H1 (cell line): ENCODE data around the gene OXNAD1.

Experiments used
- CBX8 ChIP-seq: fragments of 300-800, 300-1000 bp; sonication (generic); IDR thresholded peaks from 2 replicates; pipeline ENCODE4 v1.7.1; 2016; ENCODE audit warnings: low read depth, low read length, borderline replicate concordance
- CREB1 ChIP-seq: IDR thresholded peaks from 2 replicates; pipeline ENCODE4 v1.6.1; 2012; ENCODE audit warnings: inconsistent platforms
- EP300 ChIP-seq, 2 experiments: IDR thresholded peaks; 1 replicate in 1 of 2; 2 replicates in 1 of 2; pipeline ENCODE4 v1.6.1; 2011 to 2012; ENCODE audit warnings: low read depth in 2 of 2, low read length in 2 of 2, mild to moderate bottlenecking in 2 of 2, borderline replicate concordance in 1 of 2, inconsistent platforms in 1 of 2, moderate library complexity in 1 of 2
- HDAC2 ChIP-seq, 2 experiments: fragments of 300-600 bp in 1 of 2; sonication (generic) in 1 of 2; IDR thresholded peaks; 2 replicates each; pipeline ENCODE4 v1.6.1; 2011 to 2012; ENCODE audit warnings: low read depth in 2 of 2, low read length in 2 of 2, mild to moderate bottlenecking in 2 of 2, moderate library complexity in 2 of 2, borderline replicate concordance in 1 of 2, inconsistent platforms in 1 of 2
- JUN ChIP-seq: IDR thresholded peaks from 2 replicates; pipeline ENCODE4 v1.6.1; 2011; ENCODE audit warnings: low read depth, mild to moderate bottlenecking, improper control_type of control experiment, low read length
- NANOG ChIP-seq: IDR thresholded peaks from 2 replicates; pipeline ENCODE4 v1.6.1; 2011; ENCODE audit warnings: low read length, low read depth, mild to moderate bottlenecking, inconsistent platforms; ENCODE audit not compliant: insufficient read depth, poor library complexity, severe bottlenecking
- POLR2A ChIP-seq, 2 experiments: IDR thresholded peaks; 1 replicate in 1 of 2; 2 replicates in 1 of 2; pipeline ENCODE4 v1.6.1; 2011; ENCODE audit warnings: low read depth in 2 of 2, low read length in 2 of 2, mild to moderate bottlenecking in 2 of 2; ENCODE audit errors: control extremely low read depth in 1 of 2
- POLR2AphosphoS5 ChIP-seq: IDR thresholded peaks from 2 replicates; pipeline ENCODE4 v1.6.1; 2011; ENCODE audit warnings: low read depth, low read length
- TEAD4 ChIP-seq: IDR thresholded peaks from 2 replicates; pipeline ENCODE4 v1.6.1; 2012; ENCODE audit warnings: low read depth, low read length, inconsistent platforms, mixed read lengths
- ZNF274 ChIP-seq: IDR thresholded peaks from 2 replicates; pipeline ENCODE4 v1.7.0; 2012; ENCODE audit warnings: low read length, borderline replicate concordance; ENCODE audit errors: extremely low read depth
- TF ChIP-seq, protein P1 (sequence below), 3 experiments: IDR thresholded peaks; 1 replicate in 2 of 3; 2 replicates in 1 of 3; pipeline versions ENCODE4 v1.5.1 to v1.6.1; 2011; ENCODE audit warnings: low read length in 3 of 3, mild to moderate bottlenecking in 3 of 3, inconsistent platforms in 2 of 3, low read depth in 1 of 3, moderate library complexity in 1 of 3; ENCODE audit not compliant: insufficient read depth in 1 of 3; ENCODE audit errors: control extremely low read depth in 1 of 3
- TF ChIP-seq, protein P2 (sequence below): IDR thresholded peaks from 2 replicates; pipeline ENCODE4 v1.6.1; 2012; ENCODE audit warnings: inconsistent platforms
- TF ChIP-seq, protein P3 (sequence below): IDR thresholded peaks from 2 replicates; pipeline ENCODE4 v1.6.1; 2011; ENCODE audit warnings: low read length, improper control_type of control experiment

DNA sequence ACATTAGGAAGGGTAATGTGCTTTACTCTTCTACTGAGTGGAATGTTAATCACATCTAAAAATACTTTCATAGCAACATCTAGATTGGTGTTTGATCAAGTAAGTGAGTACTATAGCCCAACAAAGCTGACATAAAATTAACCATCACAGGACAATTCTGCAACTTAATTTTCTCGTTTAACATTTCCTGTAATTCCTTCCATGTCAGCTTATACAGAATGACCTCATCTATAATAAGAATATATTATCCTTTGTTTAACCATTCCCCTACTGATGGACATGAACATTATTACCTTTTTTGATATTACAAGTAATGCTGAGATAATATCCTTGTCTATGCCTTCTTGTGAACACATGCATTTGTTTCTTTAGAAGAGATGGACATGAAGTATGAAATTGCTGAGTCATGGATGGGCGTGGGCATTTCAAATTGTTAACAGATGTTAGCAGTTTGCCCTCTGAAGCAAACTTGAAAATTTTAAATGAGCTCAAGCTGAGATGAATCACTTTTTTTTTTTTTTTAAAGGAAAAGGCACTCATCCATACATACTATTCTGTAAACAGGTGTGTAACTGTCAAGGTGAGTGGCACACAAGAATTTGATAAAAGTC lies 85.1 kb downstream of the OXNAD1 start:
- TF ChIP-seq CREB1 (no peak), ZNF274 (no peak), EP300 (IDR thresholded peaks at IDR 0.05; ENCODE audit: borderline replicate concordance in 1 of 2, low read depth in 2 of 2, low read length in 2 of 2) (no peak), JUN (no peak), TEAD4 (no peak), POLR2AphosphoS5 (no peak), HDAC2 (IDR thresholded peaks at IDR 0.05; ENCODE audit: borderline replicate concordance in 1 of 2, low read depth in 2 of 2, low read length in 2 of 2) (no peak), POLR2A (IDR thresholded peaks at IDR 0.05; ENCODE audit: control extremely low read depth in 1 of 2, low read depth in 2 of 2, low read length in 2 of 2) (no peak), NANOG (no peak), CBX8 (no peak)
- TF ChIP-seq, protein P1, sequence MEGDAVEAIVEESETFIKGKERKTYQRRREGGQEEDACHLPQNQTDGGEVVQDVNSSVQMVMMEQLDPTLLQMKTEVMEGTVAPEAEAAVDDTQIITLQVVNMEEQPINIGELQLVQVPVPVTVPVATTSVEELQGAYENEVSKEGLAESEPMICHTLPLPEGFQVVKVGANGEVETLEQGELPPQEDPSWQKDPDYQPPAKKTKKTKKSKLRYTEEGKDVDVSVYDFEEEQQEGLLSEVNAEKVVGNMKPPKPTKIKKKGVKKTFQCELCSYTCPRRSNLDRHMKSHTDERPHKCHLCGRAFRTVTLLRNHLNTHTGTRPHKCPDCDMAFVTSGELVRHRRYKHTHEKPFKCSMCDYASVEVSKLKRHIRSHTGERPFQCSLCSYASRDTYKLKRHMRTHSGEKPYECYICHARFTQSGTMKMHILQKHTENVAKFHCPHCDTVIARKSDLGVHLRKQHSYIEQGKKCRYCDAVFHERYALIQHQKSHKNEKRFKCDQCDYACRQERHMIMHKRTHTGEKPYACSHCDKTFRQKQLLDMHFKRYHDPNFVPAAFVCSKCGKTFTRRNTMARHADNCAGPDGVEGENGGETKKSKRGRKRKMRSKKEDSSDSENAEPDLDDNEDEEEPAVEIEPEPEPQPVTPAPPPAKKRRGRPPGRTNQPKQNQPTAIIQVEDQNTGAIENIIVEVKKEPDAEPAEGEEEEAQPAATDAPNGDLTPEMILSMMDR (IDR thresholded peaks at IDR 0.05; ENCODE audit: control extremely low read depth in 1 of 3, insufficient read depth in 1 of 3, low read depth in 1 of 3, low read length in 3 of 3): no peak
- TF ChIP-seq, protein P2, sequence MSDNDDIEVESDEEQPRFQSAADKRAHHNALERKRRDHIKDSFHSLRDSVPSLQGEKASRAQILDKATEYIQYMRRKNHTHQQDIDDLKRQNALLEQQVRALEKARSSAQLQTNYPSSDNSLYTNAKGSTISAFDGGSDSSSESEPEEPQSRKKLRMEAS: no peak
- TF ChIP-seq, protein P3, sequence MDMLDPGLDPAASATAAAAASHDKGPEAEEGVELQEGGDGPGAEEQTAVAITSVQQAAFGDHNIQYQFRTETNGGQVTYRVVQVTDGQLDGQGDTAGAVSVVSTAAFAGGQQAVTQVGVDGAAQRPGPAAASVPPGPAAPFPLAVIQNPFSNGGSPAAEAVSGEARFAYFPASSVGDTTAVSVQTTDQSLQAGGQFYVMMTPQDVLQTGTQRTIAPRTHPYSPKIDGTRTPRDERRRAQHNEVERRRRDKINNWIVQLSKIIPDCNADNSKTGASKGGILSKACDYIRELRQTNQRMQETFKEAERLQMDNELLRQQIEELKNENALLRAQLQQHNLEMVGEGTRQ: no peak
